Retina (tissue), 1 donor: Measurements from ENCODE around the gene PTPRN2.

Experiments
- DNase-seq: peaks from one replicate; pipeline ENCODE4 v3.0.0-alpha.2; 2016

The PTPRN2 gene

GRCh38 chr7:158487631-158488151 lies 99.9 kb downstream of the PTPRN2 start:
- peak; percentile 55 for DNase-seq

GRCh38 chr7:158486919-158487318 lies 100.7 kb downstream of the PTPRN2 start:
- no peak for DNase-seq

- no peak for DNase-seq
These were observed 102.7 kb downstream of the PTPRN2 start for GRCh38 chr7:158484801-158485531.

- no peak for DNase-seq
These were observed 105.1 kb downstream of the PTPRN2 start for GRCh38 chr7:158482480-158482879.

GRCh38 chr7:158479664-158480025 lies 108.0 kb downstream of the PTPRN2 start:
- DNase-seq, result no peak

GRCh38 chr7:158479021-158479663 lies 108.5 kb downstream of the PTPRN2 start:
- DNase-seq, result no peak

GRCh38 chr7:158477866-158478265 lies 109.8 kb downstream of the PTPRN2 start:
- no peak for DNase-seq

- DNase-seq, result no peak
These were observed 111.2 kb downstream of the PTPRN2 start for GRCh38 chr7:158476331-158476932.

GRCh38 chr7:158475679-158476052 lies 112.0 kb downstream of the PTPRN2 start:
- no peak for DNase-seq

- no peak for DNase-seq
These were observed 112.5 kb downstream of the PTPRN2 start for GRCh38 chr7:158475036-158475678.

- DNase-seq, result no peak
These were observed 113.1 kb downstream of the PTPRN2 start for GRCh38 chr7:158474488-158474887.

GRCh38 chr7:158473946-158474345 lies 113.7 kb downstream of the PTPRN2 start:
- DNase-seq, result no peak

- peak; percentile 75 for DNase-seq
These were observed 114.4 kb downstream of the PTPRN2 start for GRCh38 chr7:158473221-158473620.

- DNase-seq, result peak; percentile 61
These were observed 115.0 kb downstream of the PTPRN2 start for GRCh38 chr7:158472596-158472995.

- no peak for DNase-seq
These were observed 115.9 kb downstream of the PTPRN2 start for GRCh38 chr7:158471716-158472115.

- no peak for DNase-seq
These were observed 117.3 kb downstream of the PTPRN2 start for GRCh38 chr7:158470336-158470735.

GRCh38 chr7:158469396-158470051 lies 118.1 kb downstream of the PTPRN2 start:
- no peak for DNase-seq

- DNase-seq, result no peak
These were observed 118.8 kb downstream of the PTPRN2 start for GRCh38 chr7:158468700-158469296.

- no peak for DNase-seq
These were observed 119.4 kb downstream of the PTPRN2 start for GRCh38 chr7:158468181-158468580.

- DNase-seq, result no peak
These were observed 120.1 kb downstream of the PTPRN2 start for GRCh38 chr7:158467562-158467961.

GRCh38 chr7:158463317-158463716 lies 124.3 kb downstream of the PTPRN2 start:
- DNase-seq, result no peak

- no peak for DNase-seq
These were observed 125.8 kb downstream of the PTPRN2 start for GRCh38 chr7:158461824-158462223.

GRCh38 chr7:158460665-158461064 lies 127.0 kb downstream of the PTPRN2 start:
- DNase-seq, result no peak
